OCI-LY7 (cell line): Measurements from ENCODE around the gene SP7.

ENCODE experiments used
- EZH2phosphoT487 ChIP-seq: fragments of 200-600 bp; sonication (generic); IDR thresholded peaks from 2 replicates; pipeline ENCODE4 v1.6.1; 2018; ENCODE audit warnings: low read depth, borderline replicate concordance, mild to moderate bottlenecking, mixed run types, antibody characterized with exemption, low read length, moderate library complexity, mixed read lengths
- TF ChIP-seq, protein P1 (sequence below): fragments of 200-600 bp; sonication (generic); conservative IDR thresholded peaks from 2 replicates; pipeline ENCODE4 v1.5.1; 2014; ENCODE audit warnings: mild to moderate bottlenecking, antibody characterized with exemption, low read length, moderate library complexity, mixed read lengths

- TF ChIP-seq, protein P1, sequence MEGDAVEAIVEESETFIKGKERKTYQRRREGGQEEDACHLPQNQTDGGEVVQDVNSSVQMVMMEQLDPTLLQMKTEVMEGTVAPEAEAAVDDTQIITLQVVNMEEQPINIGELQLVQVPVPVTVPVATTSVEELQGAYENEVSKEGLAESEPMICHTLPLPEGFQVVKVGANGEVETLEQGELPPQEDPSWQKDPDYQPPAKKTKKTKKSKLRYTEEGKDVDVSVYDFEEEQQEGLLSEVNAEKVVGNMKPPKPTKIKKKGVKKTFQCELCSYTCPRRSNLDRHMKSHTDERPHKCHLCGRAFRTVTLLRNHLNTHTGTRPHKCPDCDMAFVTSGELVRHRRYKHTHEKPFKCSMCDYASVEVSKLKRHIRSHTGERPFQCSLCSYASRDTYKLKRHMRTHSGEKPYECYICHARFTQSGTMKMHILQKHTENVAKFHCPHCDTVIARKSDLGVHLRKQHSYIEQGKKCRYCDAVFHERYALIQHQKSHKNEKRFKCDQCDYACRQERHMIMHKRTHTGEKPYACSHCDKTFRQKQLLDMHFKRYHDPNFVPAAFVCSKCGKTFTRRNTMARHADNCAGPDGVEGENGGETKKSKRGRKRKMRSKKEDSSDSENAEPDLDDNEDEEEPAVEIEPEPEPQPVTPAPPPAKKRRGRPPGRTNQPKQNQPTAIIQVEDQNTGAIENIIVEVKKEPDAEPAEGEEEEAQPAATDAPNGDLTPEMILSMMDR = no peak
- no peak for TF ChIP-seq EZH2phosphoT487
These were observed 5.5 kb downstream of the SP7 start for GRCh38 chr12:53330671-53331070.
